Fibroblast of the aortic adventitia (primary cell): ENCODE measurements around the gene PPP1R7. TPM values are rescaled to one million over a fixed set of nuclear protein-coding genes. Genes with fewer than 3 reads are reported as not detected.
"Not testable (repeated sequence)": the region's sequence is repeated elsewhere in the genome, so short reads cannot be mapped to it uniquely, and the experiment has no call there.

Experiments
- DNase-seq: peaks from one replicate; pipeline ENCODE4 v3.0.0-alpha.2; 2010; ENCODE audit warnings: low read depth
- H3K4me3 ChIP-seq: 2 replicates; pipeline ENCODE4 v1.5.1; 2011; ENCODE audit warnings: low read depth, mild to moderate bottlenecking, control low read depth, low read length, moderate library complexity
- total RNA-seq: library from RNA; depleted of rRNA; stranded (reverse); fragments of >200 nt; gene quantifications from 2 replicates; pipeline ENCODE4 v1.2.3, GENCODE V29; 2012; ENCODE audit warnings: low replicate concordance
- TF ChIP-seq, protein P1 (sequence below): IDR thresholded peaks from 2 replicates; pipeline ENCODE4 v1.5.1; 2011; ENCODE audit warnings: mild to moderate bottlenecking, low read length, control low read depth, inconsistent platforms; ENCODE audit not compliant: insufficient read depth

PPP1R7 gene
- total RNA-seq, 1 donor, result 70.0 TPM

DNA sequence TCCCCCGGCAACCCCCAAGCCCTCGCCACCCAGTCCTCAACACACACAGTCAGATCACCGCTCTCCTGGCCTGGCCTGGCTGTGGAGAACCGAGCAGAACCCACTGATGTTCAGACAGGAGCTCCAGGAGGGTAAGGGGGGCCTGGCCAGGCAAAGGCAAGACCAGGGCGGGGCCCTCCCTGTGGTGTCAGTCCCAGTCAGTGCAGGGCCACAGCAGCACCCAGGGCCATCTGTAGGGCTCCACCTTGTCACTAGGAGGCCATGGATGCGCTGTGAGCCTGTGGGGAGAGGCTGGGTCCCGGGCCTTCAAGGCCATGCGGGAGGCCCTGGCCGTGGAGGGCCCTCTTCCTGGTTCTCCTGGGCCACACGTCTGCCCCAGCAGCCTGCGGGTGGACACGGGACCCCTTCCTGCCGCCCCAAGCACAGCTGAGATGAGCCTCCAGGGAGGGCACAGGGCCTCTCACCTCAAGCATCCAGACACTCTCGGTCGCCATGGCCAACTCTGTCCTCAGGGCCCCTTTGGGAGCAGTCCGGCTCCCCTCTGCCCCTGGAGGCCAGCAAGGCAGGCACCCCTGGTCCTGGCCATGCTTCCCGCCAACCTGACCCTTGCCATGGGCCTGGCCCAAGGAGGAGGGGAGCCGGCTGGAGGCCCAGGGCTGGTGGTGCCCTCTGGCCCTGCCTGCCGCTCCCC, 40.2 kb downstream of the PPP1R7 start:
- DNase-seq, result no peak
- TF ChIP-seq, protein P1, sequence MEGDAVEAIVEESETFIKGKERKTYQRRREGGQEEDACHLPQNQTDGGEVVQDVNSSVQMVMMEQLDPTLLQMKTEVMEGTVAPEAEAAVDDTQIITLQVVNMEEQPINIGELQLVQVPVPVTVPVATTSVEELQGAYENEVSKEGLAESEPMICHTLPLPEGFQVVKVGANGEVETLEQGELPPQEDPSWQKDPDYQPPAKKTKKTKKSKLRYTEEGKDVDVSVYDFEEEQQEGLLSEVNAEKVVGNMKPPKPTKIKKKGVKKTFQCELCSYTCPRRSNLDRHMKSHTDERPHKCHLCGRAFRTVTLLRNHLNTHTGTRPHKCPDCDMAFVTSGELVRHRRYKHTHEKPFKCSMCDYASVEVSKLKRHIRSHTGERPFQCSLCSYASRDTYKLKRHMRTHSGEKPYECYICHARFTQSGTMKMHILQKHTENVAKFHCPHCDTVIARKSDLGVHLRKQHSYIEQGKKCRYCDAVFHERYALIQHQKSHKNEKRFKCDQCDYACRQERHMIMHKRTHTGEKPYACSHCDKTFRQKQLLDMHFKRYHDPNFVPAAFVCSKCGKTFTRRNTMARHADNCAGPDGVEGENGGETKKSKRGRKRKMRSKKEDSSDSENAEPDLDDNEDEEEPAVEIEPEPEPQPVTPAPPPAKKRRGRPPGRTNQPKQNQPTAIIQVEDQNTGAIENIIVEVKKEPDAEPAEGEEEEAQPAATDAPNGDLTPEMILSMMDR, result no peak
- H3K4me3 ChIP-seq, result no peak overlapping the region

DNA sequence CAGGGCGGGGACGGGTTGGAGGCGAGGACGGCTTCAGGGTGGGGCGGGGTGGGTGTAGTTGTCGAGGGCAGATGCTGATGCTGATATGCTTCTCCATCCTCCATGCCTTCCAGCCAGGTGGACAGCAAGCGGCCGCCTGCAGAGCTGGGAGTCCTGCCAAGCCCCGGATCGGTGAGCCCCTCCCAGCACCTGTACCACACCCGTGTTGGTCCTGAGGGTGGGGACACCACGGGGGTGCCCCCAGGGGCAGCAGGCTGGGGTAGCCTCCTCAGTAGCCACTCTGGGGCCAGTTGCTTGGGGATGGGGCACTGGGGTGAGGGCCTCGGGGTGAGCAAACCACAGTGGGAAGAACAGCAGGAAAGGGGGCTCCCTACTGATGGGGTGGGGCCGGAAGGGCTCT, 40.8 kb downstream of the PPP1R7 start:
- DNase-seq, result no peak
- TF ChIP-seq, protein P1, result no peak
- H3K4me3 ChIP-seq, result no peak overlapping the region

DNA sequence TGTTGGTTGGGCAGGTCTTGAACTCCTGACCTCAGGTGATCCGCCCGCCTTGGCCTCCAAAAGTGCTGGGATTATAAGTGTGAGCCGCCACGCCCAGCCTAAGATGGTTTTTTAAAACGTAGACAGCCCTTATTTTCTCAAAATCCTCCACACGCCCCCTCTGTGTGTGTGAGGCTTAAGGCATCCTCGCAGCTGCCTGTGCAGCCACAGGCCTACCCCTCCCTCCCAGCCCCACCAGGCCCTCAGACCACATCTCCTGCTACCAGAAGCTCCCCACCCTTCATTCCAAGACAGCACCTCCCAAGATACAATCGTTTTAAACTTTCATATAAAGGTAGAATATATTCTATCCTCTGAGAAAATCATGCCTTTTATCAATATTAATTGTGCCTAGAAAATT, 43.0 kb downstream of the PPP1R7 start:
- TF ChIP-seq, protein P1, result no peak
- no peak overlapping the region for H3K4me3 ChIP-seq
- DNase-seq, result no peak

DNA sequence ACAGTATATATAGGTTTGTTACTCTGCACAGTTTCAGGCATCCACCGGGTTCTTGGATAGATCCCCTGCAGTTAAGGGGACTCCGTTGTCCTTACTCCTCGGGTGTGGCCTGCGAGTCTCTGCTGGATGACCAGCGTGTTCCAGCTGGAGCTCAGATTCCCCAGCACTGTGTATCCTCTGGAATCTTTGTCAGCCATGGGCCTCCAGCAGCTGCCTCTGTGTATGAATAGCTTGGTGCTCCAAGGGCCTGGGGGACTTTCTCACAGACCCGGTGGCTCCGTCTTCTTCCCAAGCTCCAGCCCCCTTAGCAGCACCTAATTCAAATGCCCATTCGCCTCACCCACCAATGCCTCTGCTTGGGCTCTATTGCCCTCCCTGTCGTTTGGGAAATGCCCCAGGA, 44.5 kb downstream of the PPP1R7 start:
- no peak for DNase-seq
- H3K4me3 ChIP-seq, result no peak overlapping the region
- TF ChIP-seq, protein P1, result no peak

DNA sequence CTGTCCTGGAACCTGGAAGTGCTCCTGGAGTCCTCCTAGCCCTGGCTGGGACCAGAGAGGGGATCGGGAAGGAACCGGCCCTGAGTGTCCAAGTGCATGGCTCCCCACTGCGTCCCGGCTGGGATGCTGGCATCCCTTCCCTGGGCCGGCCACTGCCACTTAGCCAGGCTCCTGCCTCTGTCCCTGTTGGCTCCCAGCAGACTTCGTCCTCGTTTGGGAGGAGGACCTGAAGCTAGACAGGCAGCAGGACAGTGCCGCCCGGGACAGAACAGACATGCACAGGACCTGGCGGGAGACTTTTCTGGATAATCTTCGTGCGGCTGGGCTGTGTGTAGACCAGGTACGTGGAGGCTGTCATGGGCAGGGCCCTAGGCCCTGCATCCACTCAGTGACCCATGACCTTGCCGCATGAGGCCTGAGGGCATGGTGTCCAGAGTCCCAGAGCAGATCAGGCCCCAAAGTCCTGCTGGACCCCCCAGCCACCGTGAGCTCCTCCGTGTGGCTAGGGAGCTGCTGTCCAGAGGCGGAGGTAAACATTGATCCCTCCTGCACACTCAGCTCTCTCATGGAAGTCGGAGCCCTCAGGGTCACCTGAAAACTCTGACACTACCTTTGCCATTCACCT, 45.4 kb downstream of the PPP1R7 start:
- no peak for DNase-seq
- TF ChIP-seq, protein P1, result no peak

DNA sequence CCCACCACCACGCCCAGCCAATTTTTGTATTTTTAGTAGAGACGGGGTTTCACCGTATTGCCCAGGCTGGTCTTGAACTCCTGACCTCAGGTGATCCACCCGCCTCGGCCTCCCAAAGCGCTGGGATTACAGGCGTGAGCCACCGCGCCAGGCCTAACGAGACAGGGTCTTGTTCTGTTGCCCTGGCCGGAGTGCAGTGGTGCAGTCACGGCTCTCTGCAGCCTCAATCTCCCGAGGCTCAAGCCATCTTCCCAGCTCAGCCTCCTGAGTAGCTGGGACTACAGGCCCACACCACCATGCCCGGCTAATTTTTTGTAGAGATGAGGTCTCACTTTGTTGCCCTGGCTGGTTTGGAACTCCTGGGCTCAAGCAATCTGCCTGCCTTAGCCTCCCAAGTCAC, 47.0 kb downstream of the PPP1R7 start:
- not testable (repeated sequence) for H3K4me3 ChIP-seq, DNase-seq

More for the DNA sequence above, 45.4 kb downstream of the PPP1R7 start:
- no peak overlapping the region for H3K4me3 ChIP-seq

DNA sequence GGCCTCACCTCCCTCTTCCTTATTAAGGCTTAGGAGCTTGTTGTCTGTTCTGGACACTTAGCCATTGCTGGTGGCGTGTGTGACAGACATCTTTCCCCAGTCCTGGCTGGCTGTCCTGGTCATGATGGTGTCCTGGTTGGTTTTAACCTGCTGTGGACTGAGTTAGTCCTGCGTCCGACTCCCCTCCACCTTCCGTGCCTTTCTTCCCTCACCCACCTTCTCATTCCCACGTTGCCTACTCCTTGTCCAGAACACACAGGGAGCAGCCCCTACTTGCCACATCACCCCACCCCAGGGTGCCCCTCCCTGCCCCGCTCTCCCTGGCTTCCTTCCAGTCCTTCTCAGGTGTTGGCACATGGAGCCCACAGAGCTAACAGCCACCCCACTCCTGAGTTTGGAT, 47.7 kb downstream of the PPP1R7 start:
- no peak for DNase-seq
- H3K4me3 ChIP-seq, result no peak overlapping the region
- TF ChIP-seq, protein P1, result no peak
